Loucy (cell line): ENCODE data around the gene PYGB.

Experiments used
- EZH2phosphoT487 ChIP-seq: fragments of 200-600 bp; IDR thresholded peaks from 2 replicates; pipeline ENCODE4 v1.6.1; 2018; ENCODE audit warnings: antibody characterized with exemption, mild to moderate bottlenecking, moderate library complexity, borderline replicate concordance
- TF ChIP-seq, protein P1 (sequence below): fragments of 200-600 bp; sonication (generic); conservative IDR thresholded peaks from 2 replicates; pipeline ENCODE4 v1.5.1; 2014; ENCODE audit warnings: mild to moderate bottlenecking, antibody characterized with exemption, low read length

DNA sequence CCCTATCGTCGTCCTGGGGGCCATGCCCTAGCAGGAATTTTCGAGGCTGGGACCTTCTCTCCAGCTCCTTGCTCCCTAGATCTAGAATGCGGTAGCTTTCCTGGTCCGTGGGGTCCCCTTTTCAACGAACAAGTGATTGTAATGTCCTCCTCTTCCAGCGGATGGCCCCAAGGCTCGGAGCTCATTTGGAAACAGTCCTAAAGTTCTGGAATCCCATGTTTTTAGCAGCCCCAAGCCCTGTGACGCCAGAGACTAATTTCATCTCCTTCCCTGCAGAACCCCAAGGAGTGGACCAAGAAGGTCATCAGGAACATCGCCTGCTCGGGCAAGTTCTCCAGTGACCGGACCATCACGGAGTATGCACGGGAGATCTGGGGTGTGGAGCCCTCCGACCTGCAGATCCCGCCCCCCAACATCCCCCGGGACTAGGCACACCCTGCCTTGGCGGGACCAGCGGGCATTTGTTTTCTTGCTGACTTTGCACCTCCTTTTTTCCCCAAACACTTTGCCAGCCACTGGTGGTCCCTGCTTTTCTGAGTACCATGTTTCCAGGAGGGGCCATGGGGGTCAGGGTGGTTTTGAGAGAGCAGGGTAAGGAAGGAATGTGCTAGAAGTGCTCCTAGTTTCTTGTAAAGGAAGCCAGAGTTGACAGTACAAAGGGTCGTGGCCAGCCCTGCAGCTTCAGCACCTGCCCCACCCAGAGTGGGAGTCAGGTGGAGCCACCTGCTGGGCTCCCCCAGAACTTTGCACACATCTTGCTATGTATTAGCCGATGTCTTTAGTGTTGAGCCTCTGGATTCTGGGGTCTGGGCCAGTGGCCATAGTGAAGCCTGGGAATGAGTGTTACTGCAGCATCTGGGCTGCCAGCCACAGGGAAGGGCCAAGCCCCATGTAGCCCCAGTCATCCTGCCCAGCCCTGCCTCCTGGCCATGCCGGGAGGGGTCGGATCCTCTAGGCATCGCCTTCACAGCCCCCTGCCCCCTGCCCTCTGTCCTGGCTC is 48.5 kb downstream of the PYGB start:
- TF ChIP-seq, protein P1, sequence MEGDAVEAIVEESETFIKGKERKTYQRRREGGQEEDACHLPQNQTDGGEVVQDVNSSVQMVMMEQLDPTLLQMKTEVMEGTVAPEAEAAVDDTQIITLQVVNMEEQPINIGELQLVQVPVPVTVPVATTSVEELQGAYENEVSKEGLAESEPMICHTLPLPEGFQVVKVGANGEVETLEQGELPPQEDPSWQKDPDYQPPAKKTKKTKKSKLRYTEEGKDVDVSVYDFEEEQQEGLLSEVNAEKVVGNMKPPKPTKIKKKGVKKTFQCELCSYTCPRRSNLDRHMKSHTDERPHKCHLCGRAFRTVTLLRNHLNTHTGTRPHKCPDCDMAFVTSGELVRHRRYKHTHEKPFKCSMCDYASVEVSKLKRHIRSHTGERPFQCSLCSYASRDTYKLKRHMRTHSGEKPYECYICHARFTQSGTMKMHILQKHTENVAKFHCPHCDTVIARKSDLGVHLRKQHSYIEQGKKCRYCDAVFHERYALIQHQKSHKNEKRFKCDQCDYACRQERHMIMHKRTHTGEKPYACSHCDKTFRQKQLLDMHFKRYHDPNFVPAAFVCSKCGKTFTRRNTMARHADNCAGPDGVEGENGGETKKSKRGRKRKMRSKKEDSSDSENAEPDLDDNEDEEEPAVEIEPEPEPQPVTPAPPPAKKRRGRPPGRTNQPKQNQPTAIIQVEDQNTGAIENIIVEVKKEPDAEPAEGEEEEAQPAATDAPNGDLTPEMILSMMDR: peak; percentile 65
- TF ChIP-seq EZH2phosphoT487: no peak
